HG02840 (cell line): ENCODE data around the gene RBM20.
"Not testable (repeated sequence)": the region's sequence is repeated elsewhere in the genome, so short reads cannot be mapped to it uniquely, and the experiment has no call there.

Experiments used
- ATAC-seq: cut with Tn5 transposase; IDR thresholded peaks from one replicate; pipeline ENCODE4 v1.9.1; 2021; ENCODE audit warnings: mild to moderate bottlenecking, moderate library complexity, moderate number of reproducible peaks; ENCODE audit not compliant: unreplicated experiment, low FRiP score

The RBM20 gene

GRCh38 chr10:110725801-110726630, 81.9 kb downstream of the RBM20 start:
- no peak for ATAC-seq

- ATAC-seq: not testable (repeated sequence)
Observed at GRCh38 chr10:110727785-110728184, 83.6 kb downstream of the RBM20 start.

- ATAC-seq: no peak
Observed at GRCh38 chr10:110730345-110731050, 86.4 kb downstream of the RBM20 start.

- no peak for ATAC-seq
Observed at GRCh38 chr10:110733218-110733952, 89.2 kb downstream of the RBM20 start.

- ATAC-seq: no peak
Observed at GRCh38 chr10:110735620-110736027, 91.5 kb downstream of the RBM20 start.

- ATAC-seq: no peak
Observed at GRCh38 chr10:110737886-110738634, 93.9 kb downstream of the RBM20 start.

- no peak for ATAC-seq
Observed at GRCh38 chr10:110739811-110740271, 95.7 kb downstream of the RBM20 start.

- no peak for ATAC-seq
Observed at GRCh38 chr10:110742801-110743200, 98.7 kb downstream of the RBM20 start.

- ATAC-seq: no peak
Observed at GRCh38 chr10:110744782-110745181, 100.6 kb downstream of the RBM20 start.

- ATAC-seq: no peak
Observed at GRCh38 chr10:110746254-110746826, 102.2 kb downstream of the RBM20 start.

GRCh38 chr10:110746969-110747608, 103.0 kb downstream of the RBM20 start:
- ATAC-seq: no peak

GRCh38 chr10:110747609-110748464, 103.7 kb downstream of the RBM20 start:
- ATAC-seq: no peak

- ATAC-seq: no peak
Observed at GRCh38 chr10:110748970-110749369, 104.8 kb downstream of the RBM20 start.

GRCh38 chr10:110750931-110751330, 106.8 kb downstream of the RBM20 start:
- ATAC-seq: no peak

- ATAC-seq: no peak
Observed at GRCh38 chr10:110751850-110752249, 107.7 kb downstream of the RBM20 start.

GRCh38 chr10:110753462-110753861, 109.3 kb downstream of the RBM20 start:
- ATAC-seq: no peak

GRCh38 chr10:110754375-110755105, 110.4 kb downstream of the RBM20 start:
- ATAC-seq: no peak

- no peak for ATAC-seq
Observed at GRCh38 chr10:110755781-110756180, 111.6 kb downstream of the RBM20 start.
